ENCODE results near the gene CRYL1.

The CRYL1 gene

GRCh38 chr13:20370815-20371421, 154.7 kb downstream of the CRYL1 start:
- DNase-seq (ENCODE audit: low read depth), result no peak

GRCh38 chr13:20369886-20370361, 155.7 kb downstream of the CRYL1 start:
- DNase-seq (ENCODE audit: low read depth), result no peak

GRCh38 chr13:20366056-20366455, 159.6 kb downstream of the CRYL1 start:
- no peak for DNase-seq (ENCODE audit: low read depth)

GRCh38 chr13:20363603-20364002, 162.1 kb downstream of the CRYL1 start:
- DNase-seq (ENCODE audit: low read depth), result no peak

- DNase-seq (ENCODE audit: low read depth), result no peak
Measured at GRCh38 chr13:20363172-20363571, 162.5 kb downstream of the CRYL1 start.

GRCh38 chr13:20362484-20363041, 163.1 kb downstream of the CRYL1 start:
- DNase-seq (ENCODE audit: low read depth), result no peak

GRCh38 chr13:20360835-20361412, 164.7 kb downstream of the CRYL1 start:
- no peak for DNase-seq (ENCODE audit: low read depth)

- no peak for DNase-seq (ENCODE audit: low read depth)
Measured at GRCh38 chr13:20360041-20360491, 165.6 kb downstream of the CRYL1 start.

GRCh38 chr13:20359335-20359734, 166.3 kb downstream of the CRYL1 start:
- DNase-seq (ENCODE audit: low read depth), result no peak

- DNase-seq (ENCODE audit: low read depth), result no peak
Measured at GRCh38 chr13:20358022-20358421, 167.6 kb downstream of the CRYL1 start.

- no peak for DNase-seq (ENCODE audit: low read depth)
Measured at GRCh38 chr13:20356444-20356843, 169.2 kb downstream of the CRYL1 start.

- DNase-seq (ENCODE audit: low read depth), result no peak
Measured at GRCh38 chr13:20354722-20355121, 170.9 kb downstream of the CRYL1 start.

- DNase-seq (ENCODE audit: low read depth), result no peak
Measured at GRCh38 chr13:20353973-20354372, 171.7 kb downstream of the CRYL1 start.

All from T-helper 22 cell (primary cell).